CD4-positive, alpha-beta T cell treated with Interleukin-10 for 1 hour (primary cell): ENCODE measurements around the gene HSPB1.
"Not testable (repeated sequence)": the region's sequence is repeated elsewhere in the genome, so short reads cannot be mapped to it uniquely, and the experiment has no call there.

ENCODE experiments used
- DNase-seq: peaks from one replicate; pipeline ENCODE4 v3.0.0-alpha.2; 2020

Gene HSPB1

DNA sequence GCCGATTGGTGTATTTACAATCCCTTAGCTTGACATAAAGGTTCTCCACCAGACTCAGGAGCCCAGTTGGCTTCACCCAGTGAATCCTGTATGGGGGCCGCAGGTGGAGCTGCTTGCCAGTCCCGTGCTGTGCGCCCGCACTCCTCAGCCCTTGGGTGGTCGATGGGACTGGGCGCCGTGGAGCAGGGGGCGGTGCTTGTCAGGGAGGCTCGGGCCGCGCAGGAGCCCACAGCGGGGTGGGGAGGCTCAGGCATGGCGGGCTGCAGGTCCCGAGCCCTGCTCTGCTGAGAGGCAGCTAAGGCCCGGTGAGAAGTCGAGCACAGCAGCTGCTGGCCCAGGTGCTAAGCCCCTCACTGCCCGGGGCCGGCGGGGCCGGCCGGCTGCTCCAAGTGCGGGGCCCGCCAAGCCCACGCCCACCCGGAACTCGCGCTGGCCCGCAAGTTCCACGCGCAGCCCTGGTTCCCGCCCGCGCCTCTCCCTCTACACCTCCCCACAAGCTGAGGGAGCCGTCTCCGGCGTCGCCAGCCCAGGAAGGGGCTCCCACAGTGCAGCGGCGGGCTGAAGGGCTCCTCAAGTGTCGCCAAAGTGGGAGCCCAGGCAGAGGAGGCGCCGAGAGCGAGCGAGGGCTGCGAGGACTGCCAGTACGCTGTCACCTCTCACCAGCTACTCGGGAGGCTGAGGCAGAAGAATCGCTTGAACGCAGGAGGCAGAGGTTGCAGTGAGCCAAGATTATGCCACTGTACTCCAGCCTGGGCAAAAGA lies 7.0 kb downstream of the HSPB1 start:
- DNase-seq, result not testable (repeated sequence)

DNA sequence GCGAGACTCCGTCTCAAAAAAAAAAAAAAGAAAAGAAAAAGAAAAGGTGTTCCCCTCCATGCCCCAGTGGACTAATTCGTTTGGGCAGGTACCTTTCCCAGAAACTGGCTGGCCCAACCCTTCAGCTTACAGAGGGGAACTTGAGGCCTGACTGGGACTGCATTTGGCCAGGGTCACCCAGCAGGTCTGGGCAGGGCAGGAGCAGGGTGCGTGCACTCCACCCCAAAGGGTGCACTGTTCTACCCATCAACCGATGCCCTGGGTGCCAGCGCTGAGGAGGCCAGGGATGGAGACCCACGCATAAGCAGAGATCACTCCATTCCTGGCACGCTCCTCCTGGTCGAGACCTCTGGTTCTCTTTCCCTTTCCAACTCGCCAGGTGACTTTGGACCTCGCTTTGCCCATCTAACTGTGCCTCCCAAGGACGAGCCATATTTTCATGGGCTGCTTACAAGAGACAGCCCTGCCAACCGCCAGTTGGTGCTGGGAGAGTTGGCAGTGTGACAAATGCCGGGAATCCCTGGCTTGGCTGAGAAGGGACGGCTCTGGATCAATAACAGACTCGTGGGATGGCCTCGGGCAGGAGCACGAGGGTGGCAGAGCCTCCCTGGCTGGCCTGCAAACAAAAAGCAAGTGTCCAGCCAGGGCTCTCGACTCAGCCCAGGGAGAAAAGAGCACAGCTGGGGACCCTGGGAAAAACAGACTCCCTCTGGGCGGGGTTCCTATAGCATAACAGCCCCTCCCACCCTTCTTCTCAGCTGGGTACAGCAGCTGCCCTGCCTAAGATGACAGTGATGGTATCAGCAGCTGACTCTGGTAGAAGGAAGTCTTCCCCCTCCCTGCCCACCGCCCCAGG lies 7.9 kb downstream of the HSPB1 start:
- DNase-seq, result no peak

DNA sequence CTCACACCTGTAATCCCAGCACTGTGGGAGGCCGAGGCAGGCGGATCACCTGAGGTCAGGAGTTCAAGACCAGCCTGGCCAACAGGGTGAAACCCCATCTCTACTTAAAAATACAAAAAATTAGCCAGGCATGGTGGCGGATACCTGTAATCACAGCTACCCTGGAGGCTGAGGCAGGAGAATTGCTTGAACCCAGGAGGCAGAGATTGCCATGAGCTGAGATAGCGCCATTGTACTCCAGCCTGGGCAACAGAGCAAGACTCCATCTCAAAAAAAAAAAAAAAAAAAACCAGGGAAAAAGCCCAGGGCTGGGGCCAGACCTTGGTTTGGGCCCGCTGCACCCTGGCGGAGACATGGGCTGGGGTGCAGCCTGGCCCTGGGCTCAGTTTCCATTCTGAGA lies 9.4 kb downstream of the HSPB1 start:
- DNase-seq, result not testable (repeated sequence)

DNA sequence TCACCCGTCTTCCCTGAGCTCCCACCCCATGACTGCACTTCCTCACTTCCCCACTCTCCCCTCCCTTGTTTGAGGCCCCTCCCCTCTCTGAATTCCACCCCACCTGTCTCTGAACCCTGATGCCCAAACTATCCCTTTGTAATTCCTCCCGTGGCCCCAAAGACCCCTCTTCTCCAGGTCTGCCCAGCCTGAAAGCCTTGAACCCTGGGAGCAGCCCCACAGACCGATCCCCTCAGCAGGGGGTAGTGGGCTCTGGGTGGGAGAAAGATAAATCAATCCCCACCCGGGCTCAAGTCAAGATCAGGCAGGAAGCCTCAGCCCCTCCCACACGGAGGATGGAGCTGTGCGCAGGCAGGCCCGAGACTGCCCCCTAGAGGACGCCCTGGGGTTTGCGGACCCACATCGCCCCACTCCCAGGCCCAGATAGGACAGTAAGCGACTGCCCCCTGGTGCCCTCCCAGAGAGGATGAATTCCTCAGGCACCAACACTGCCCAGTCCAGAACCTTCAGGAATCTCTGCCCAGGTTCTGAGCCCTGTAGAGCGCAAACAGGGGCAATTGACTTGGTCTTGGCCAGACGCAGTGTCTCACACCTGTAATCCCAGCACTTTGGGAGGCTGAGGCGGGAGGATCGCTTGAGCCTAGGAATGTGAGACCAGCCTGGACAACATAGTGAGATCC lies 11.7 kb downstream of the HSPB1 start:
- peak; percentile 97 for DNase-seq

DNA sequence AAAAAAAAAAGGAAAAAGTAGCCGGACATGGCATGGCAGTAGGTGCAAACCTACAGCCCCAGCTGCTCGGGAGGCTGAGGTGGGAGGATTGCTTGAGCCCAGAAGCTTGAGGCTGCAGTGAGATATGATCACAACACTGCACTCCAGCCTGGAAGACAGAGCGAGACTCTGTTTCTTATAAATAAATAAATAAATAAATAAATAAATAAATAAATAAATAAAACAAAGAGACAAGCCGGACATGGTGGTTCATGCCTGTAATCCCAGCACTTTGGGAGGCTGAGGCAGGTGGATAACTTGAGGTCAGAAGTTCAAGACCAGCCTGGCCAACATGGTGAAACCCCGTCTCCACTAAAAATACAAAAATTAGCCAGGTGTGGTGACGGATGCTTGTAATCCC lies 12.3 kb downstream of the HSPB1 start:
- not testable (repeated sequence) for DNase-seq

DNA sequence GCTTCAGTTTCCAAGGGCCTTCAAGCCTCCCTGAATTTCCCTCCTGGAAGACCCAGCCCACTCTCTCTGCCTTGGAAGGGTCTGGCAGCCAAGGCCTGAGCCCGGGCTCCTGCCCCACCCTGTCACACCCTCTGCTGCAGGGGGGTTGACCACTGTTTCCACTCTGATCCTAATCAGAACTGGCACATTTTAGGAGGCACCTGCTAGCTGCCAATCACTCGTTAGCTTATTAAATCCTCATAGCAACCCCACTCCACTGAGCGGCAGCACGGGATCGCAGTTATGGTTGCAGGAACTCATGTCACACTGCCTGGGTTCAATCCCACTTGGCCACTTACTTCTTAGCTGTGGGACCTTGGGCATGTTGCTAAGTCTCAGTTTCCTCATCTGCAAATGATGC lies 12.9 kb downstream of the HSPB1 start:
- no peak for DNase-seq

DNA sequence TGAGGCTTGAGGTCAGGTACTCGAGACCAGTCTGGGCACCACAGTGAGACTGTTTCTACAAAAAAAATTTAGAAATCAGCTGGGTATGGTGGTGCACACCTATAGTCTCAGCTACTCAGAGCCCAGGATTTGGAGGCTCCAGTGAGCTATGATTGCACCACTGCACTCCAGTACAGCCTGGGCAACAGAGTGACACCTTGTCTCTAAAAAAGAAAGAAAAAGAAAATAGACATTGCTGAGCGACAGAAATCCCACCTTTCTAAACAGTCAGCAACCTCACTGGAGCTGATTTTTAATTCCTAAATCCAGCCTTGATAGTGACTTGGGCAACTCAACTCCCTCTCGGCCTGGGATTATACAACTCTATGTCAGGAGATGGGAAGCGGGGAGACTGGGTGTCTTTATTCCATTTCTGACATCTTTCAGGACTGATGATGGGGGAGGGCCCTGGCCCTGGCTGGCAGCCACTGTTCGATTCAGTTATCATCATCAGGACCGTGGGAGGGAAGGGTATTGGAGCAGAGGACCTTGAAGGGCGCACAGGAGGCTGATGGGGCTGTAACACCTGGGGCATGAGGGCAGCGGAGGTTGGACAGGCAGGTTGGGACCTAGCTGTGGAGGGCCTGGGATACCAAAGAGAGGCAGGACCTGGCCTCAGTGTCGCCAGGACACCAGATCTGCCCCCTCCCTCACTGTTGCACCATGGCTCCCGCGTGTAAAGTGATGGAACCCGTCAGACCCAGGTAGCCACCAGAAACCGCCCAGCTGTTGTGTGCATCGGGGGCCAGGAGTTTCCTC lies 14.7 kb downstream of the HSPB1 start:
- no peak for DNase-seq

DNA sequence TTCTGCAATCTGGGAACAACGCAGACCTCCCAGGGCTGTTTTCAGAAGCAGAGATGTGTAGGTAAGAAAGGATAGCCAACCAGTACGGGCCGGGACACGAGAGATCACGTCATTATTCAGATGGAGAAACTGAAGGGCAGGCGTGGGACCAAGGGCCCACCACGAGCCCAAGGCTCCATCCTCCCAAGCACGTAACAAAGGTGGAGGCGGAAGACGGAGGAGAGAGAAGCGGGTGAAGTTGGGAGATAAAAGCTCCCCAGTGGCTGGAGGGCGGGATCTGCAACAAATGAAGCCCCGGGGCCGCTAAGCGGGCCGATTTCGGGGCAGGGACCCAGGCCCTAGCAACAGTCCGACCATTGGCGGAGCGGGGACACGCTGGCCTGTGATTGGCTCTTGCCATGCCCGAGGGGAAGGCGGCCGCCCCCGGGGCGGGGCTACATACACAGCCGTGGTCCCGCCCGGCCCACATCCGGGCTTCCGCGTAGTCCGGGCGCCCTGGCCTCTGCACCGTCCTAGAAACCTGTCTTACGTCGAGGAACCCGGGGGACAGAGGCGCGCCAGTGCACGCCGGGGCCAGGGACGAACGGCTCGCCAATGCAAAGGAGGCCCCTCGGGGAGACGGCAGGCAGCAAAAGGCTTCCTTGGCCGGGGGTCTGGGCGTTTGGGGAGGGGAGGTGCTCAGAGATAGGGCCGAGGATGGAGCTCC lies 15.5 kb downstream of the HSPB1 start:
- DNase-seq, result peak; percentile 96

DNA sequence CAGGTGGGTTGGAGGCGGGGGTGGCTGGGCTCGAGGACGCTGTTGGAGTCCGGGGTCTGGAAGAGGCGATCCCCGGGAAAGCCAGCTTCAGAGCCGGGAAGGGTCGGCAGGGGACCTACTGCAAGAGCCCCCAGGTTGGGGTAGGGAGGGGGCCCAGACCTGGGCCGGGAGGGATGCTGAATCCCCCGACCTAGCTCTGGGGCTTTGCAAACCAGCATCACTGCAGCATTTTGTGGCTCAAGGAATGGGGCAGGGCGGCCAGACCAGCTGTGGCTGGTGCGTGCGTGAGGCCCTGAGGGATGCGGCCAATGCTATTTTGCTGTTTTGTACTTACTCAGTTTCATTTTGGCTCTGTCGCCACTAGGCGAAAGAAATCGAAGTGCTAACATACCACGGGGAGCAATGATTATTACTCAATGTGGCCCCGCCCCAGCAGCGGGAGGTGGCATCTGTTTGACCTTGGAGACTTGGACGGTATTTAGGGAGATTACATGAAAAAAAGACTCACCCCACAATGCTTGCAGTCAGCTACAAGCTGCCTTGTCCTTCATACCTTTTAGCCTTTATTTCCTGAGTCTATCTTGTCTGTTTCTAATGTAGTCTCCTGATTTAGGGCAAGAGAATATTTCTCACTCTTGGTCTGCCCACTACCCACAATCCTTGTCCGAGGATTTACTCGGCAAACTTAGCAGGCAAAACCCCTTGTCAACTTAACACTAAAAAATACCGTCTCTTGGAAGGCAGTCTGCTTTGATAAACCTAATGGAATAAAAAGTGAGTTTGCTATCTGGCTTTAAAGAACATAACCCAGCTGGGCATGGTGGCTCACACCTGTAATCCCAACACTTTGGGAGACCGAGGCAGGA lies 16.2 kb downstream of the HSPB1 start:
- DNase-seq, result peak; percentile 78

DNA sequence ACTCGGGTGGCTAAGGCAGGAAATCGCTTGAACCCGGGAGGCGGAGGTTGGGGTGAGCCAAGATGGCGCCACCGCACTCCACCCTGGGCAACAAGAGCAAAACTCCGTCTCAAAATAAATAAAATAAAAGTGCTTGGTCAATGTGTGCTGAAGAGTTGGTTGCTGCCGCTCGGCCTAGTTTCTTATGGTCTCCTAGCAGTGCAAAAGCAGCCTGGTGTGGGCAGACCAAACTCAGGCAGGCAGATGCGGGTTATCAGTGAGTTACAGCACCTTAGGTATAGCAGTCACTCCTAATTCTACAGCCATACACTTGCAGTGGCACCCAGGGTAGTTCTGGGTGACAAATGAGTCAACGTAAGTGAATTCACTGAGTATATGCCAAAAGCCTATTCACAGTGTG lies 22.6 kb downstream of the HSPB1 start:
- DNase-seq, result no peak

DNA sequence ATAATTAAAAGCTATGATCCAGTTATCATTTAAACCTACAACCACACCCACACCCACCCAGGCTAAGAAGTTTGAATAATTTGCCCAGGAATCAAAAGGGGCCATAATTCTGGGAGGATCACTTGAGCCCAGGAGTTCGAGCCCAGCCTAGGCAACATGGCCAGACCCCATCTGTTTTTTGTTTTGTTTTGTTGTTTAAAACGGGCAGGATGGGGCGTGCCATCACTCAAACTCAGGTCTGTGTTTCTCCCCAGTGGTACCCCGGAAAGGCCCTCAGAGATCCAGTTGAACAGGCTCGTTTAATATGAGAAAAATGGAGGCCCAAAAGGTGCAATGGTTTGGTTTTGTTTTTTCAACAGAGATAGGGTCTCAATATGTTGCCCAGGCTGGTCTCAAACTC lies 23.3 kb downstream of the HSPB1 start:
- DNase-seq, result no peak

DNA sequence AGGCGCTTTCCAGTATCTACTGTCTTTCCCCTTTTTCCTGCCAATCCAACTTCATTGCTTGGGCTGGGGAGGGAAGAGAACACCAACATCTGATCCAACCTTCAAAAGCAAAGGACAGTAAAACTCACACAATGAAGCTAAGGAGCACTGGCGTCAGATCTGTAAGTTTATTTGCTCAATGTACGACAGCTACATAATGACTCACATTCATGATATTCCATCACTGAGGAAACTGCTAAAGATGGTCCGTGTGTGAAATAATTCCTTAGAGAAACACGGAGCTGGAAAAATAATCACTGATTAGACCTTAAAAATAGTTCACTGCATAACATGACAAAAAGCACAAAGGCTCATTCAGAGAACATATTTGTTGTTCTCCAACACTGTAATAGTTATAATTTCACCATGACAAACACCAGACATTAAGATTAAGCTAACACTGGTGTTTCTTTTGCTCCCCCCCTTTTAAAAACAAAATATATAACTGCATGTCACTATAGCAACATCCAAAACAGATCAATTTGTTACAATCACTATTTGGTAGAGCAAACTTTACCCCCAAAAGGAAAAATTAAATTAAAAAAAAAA lies 24.3 kb downstream of the HSPB1 start:
- no peak for DNase-seq

DNA sequence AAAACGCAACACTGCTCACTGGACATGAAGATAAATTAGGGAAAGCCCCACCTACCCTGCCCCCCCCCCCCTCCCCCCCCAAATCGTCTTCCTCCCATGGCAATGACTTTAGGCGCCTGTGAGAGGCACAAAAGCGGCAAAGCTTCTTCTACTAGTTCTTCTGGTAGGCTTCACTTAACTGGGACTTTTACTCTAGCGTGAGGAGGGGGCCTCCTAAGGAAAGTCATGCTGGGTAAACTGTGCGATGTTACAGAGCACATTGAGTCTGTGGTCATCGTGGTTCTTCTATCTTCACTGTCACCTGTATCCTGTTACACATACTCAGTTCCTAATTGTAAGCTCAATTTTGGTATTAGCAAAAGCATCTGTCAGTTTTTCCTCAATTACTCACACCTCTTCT lies 25.1 kb downstream of the HSPB1 start:
- DNase-seq, result no peak

DNA sequence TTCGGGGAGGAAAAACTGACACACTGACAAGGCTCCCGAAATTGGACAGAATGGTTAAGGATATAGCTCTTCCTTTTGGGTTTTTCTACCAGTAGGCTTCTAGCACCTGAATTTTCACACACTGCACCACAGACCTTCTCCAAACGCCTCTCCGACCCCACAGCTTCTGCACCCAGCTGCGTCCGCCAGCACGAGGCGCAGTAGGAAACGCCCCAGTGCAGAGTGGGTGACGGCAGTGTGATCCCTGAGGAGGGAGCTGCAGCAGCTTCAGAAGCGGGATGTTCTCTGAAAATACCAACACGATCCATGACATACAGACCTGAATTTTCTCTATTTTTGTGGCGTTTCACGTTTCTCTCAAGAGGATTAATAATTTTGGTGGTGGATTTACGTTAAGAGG lies 25.9 kb downstream of the HSPB1 start:
- no peak for DNase-seq

DNA sequence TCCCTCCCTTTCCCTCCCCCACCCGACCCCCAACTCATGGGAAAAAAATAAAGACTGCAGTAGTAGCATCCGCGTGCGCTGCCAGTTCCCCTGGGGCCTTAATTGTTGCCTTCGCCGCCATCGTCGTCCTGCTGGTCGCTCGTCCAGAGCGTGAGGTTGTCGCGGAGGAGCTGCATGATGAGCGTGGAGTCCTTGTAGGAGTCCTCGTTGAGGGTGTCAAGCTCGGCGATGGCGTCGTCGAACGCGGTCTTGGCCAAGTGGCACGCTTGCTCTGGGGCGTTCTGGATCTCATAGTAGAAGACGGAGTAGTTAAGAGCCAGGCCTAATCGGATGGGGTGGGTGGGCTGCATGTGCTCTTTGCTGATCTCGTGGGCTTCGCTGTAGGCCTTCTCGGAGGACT lies 27.0 kb downstream of the HSPB1 start:
- DNase-seq, result no peak

DNA sequence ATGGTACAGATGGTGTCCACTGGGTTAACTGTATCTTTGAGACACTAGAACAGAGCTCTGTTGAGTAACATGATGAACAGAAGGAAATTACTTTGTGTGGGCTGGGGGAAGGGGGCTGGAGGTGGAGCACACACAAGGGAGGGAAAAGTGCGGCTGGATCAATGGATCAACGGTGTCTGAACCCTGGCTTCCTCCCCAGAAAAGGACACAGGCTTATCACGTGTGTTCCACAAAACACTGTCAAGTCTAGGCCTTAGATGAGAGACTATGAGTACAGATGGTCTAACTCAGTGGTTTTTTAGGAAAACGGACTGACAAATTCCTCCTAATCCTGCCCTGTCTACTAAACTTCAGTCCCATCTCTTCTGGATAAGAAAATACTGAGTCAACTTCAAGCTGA lies 27.8 kb downstream of the HSPB1 start:
- DNase-seq, result no peak

DNA sequence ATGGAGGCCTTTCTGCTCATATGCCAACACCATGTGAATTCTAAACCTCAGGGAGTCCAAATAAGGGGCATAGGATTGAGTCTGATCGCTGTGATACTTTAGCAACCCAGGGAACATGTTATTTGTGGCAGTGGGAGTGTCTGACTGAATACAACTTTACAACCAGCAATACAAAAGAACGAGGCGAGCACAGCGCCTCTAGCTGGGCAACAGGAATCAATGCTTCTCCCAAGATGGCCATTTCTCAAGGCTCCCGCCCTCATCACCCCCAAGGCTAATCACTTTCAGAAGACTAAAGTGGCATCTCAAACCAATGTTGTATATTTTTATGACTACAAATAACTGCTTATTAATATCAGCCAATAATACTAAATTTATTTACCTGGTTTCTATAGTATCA lies 28.2 kb downstream of the HSPB1 start:
- DNase-seq, result no peak

DNA sequence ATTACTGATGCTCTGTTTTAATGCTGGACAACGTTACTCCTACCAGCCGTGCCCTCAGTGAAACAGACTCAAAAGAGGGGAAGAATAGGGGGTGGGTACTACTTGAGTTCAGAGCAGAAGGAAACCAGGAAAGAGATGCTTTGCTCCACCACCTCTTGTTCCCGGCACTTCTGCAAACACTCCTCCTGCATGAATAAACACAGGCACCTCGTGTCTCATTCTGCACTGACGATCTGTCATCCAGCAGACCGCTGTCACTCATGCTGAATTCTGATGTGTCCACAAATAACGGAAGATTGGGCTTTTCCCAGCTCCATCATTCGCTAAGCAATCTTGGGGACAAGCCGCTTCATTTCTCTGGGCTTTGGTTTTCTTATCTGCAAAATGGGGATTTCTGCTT lies 29.6 kb downstream of the HSPB1 start:
- DNase-seq, result no peak

DNA sequence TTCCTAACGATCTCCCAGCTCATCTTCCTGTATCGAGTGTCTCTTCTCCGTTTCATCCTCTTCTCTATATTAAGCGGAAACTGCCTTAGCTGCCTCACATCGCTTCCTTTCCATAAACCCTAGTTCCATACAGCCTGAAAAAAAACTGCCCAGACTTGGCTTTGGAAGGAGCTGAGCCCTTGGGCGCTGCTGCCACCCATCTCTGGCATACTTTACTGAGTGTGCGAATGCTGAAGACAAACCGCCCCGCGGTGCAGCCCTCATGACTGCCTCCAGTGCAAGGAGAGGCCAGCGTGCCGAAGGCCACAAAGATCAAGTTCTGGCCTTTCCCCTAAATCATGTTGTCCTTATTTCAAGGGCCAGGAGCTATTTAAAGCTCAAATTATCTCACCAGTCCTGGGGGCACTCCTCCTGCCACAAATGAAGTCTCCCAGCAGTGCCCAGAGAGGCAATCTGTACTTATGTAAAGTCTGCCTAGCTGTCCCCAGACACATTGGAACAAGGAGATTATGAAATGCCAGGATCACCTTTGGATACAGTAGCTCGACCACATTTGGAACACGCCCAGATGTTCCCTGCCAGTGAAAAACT lies 31.1 kb downstream of the HSPB1 start:
- DNase-seq, result no peak

DNA sequence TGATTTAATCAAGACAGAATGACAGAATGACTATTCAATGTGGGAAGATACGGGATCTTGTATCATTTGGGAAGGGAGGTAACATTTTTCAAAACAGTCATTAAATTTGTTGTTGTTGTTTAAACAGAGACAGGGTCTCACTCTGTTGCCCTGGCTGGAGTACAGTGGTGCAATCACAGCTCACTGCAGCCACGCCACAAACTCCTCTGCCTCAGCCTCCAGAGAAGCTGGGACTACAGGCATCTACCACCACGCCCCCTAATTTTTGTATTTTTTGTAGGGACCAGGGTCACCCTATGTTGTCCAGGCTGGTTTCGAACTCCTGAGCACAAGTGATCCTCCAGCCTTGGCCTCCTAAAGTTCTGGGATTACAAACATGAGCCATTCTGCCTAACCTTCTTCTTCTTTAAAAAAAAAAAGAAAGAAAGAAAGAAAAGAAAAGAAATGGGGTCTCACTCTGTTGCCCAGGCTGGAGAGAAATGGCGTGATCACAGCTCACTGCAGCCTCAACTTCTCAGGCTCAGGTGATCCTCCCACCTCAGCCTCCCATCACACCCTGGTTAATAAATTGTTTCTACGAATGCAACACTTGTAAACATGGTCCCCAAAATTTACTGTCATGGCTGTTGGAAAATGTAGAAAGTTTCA lies 32.0 kb downstream of the HSPB1 start:
- no peak for DNase-seq
